GM21786 (cell line): Measurements from ENCODE around the gene GPR25.

ENCODE experiments used
- ATAC-seq: cut with Tn5 transposase; IDR thresholded peaks from one replicate; pipeline ENCODE4 v1.9.1; 2021; ENCODE audit not compliant: unreplicated experiment

The GPR25 gene

GRCh38 chr1:200872446-200873115 is at the start of gene GPR25:
GPR25 (plus strand) TSS chr1:200872981; CDS start chr1:200873038, 57 bp downstream.
- no peak for ATAC-seq

- no peak for ATAC-seq
Observed at GRCh38 chr1:200831091-200831490, 41.7 kb upstream of the GPR25 start.

GRCh38 chr1:200834383-200834782 is 38.4 kb upstream of the GPR25 start:
- ATAC-seq = no peak

- ATAC-seq = no peak
Observed at GRCh38 chr1:200836213-200836612, 36.6 kb upstream of the GPR25 start.

- ATAC-seq = no peak
Observed at GRCh38 chr1:200837931-200838571, 34.7 kb upstream of the GPR25 start.

- no peak for ATAC-seq
Observed at GRCh38 chr1:200838676-200839445, 33.9 kb upstream of the GPR25 start.

GRCh38 chr1:200845360-200845759 is 27.4 kb upstream of the GPR25 start:
- no peak for ATAC-seq

GRCh38 chr1:200846398-200846797 is 26.4 kb upstream of the GPR25 start:
- no peak for ATAC-seq

- no peak for ATAC-seq
Observed at GRCh38 chr1:200849430-200849829, 23.4 kb upstream of the GPR25 start.

- no peak for ATAC-seq
Observed at GRCh38 chr1:200850554-200850953, 22.2 kb upstream of the GPR25 start.

- no peak for ATAC-seq
Observed at GRCh38 chr1:200856716-200857357, 15.9 kb upstream of the GPR25 start.

GRCh38 chr1:200857804-200858203 is 15.0 kb upstream of the GPR25 start:
- ATAC-seq = no peak

- no peak for ATAC-seq
Observed at GRCh38 chr1:200861937-200862647, 10.7 kb upstream of the GPR25 start.

- no peak for ATAC-seq
Observed at GRCh38 chr1:200862713-200863415, 9.9 kb upstream of the GPR25 start.

GRCh38 chr1:200866116-200866515 is 6.7 kb upstream of the GPR25 start:
- no peak for ATAC-seq

- ATAC-seq = peak; percentile 77
Observed at GRCh38 chr1:200866521-200866920, 6.3 kb upstream of the GPR25 start.

- ATAC-seq = peak; percentile 2
Observed at GRCh38 chr1:200867018-200867811, 5.6 kb upstream of the GPR25 start.

- no peak for ATAC-seq
Observed at GRCh38 chr1:200869376-200869752, 3.4 kb upstream of the GPR25 start.

- ATAC-seq = peak; percentile 41
Observed at GRCh38 chr1:200869753-200870391, 2.9 kb upstream of the GPR25 start.
